HUES6 (cell line): ENCODE measurements around the gene IL10RA.
"Not testable (repeated sequence)": the region's sequence is repeated elsewhere in the genome, so short reads cannot be mapped to it uniquely, and the experiment has no call there.

Experiments used
- H3K27ac ChIP-seq: 2 replicates; pipeline ENCODE4 v1.7.0; 2013; ENCODE audit warnings: low read depth, mild to moderate bottlenecking, low read length, inconsistent platforms
- H3K27me3 ChIP-seq: 2 replicates; pipeline ENCODE4 v1.6.1; 2013; ENCODE audit warnings: low read length; ENCODE audit not compliant: control insufficient read depth, insufficient read depth
- H3K36me3 ChIP-seq: 2 replicates; pipeline ENCODE4 v1.6.1; 2013; ENCODE audit warnings: low read length; ENCODE audit not compliant: control insufficient read depth, insufficient read depth
- H3K4me1 ChIP-seq: 2 replicates; pipeline ENCODE4 v1.6.1; 2013; ENCODE audit warnings: low read length; ENCODE audit not compliant: control insufficient read depth, insufficient read depth
- H3K4me3 ChIP-seq: 2 replicates; pipeline ENCODE4 v1.5.1; 2013; ENCODE audit warnings: low read depth, low read length
- H3K9ac ChIP-seq: one replicate; pipeline ENCODE4 v1.6.1; 2013; ENCODE audit warnings: mild to moderate bottlenecking, low read length
- H3K9me3 ChIP-seq: 2 replicates; pipeline ENCODE4 v1.6.1; 2013; ENCODE audit warnings: low read depth, low read length; ENCODE audit not compliant: control insufficient read depth, insufficient read depth

Gene IL10RA

GRCh38 chr11:117966908-117967307 is 19.3 kb upstream of the IL10RA start:
- H3K9me3 ChIP-seq, result no peaks in the 10 kb centered on the region
- H3K4me1 ChIP-seq, result peaks cover under 1% of the 10 kb centered on the region; the same call in 1 of the 2 replicates
- no peak overlapping the region for H3K4me3 ChIP-seq
- H3K36me3 ChIP-seq, result no peaks in the 10 kb centered on the region
- no peak overlapping the region for H3K9ac ChIP-seq
- H3K27me3 ChIP-seq, result no peaks in the 10 kb centered on the region
- H3K27ac ChIP-seq, result no peak overlapping the region

DNA sequence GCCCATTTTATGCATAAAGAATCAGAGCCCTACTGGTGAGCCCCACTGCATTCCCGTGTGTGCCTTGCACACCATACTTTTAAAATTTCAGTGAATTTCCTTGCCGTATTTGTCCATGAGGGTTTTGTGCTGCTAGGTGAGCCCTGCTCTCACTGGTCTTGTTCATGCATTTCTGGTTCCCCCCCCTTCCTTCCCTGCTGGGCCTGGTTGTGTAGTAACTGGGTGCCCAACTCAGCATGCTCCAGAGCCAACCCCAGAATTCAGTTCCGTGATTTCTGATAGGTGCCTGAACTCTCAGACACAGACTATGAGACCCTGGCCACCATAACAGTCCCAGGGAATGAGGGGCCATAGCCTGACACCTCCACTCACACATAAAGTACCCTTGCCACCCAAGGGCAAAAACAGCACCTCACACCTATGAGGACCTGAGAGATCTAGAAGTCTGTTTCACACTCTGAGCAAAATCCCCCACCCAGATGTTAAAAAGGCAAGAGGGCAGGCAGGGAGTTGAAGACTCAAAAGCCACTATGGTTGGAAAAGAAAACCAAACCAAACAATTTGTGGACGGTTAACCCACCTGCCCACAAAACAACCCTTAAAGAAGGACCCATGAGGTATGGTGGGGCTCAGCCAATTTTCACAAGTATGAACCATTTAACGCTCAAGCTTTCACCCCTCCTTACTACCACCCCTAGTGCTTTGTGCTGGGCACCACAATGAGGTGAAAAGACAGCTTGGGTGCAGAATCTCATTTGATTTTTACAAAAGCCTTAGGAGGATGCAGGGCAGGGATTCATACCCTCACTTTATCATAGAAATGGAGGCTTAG is 16.8 kb upstream of the IL10RA start:
- Histone ChIP-seq H3K9ac (no peak overlapping the region), H3K9me3 (no peaks in the 10 kb centered on the region), H3K4me3 (no peak overlapping the region)

GRCh38 chr11:117970400-117971024 is 15.7 kb upstream of the IL10RA start:
- H3K27me3 ChIP-seq, result 0 out of 2 replicates have a peak, but pooled peaks cover 5% of the 10 kb centered on the region

More for the DNA sequence above, 16.8 kb upstream of the IL10RA start:
- no peaks in the 10 kb centered on the region for H3K4me1 ChIP-seq
- H3K27ac ChIP-seq, result no peak overlapping the region
- H3K36me3 ChIP-seq, result no peaks in the 10 kb centered on the region
- H3K27me3 ChIP-seq, result 0 out of 2 replicates have a peak, but pooled peaks cover 5% of the 10 kb centered on the region

GRCh38 chr11:117972044-117972443 is 14.2 kb upstream of the IL10RA start:
- Histone ChIP-seq H3K27ac (no peak overlapping the region), H3K4me3 (no peak overlapping the region), H3K4me1 (no peaks in the 10 kb centered on the region)

More at GRCh38 chr11:117970400-117971024, 15.7 kb upstream of the IL10RA start:
- Histone ChIP-seq H3K4me3 (no peak overlapping the region), H3K27ac (no peak overlapping the region), H3K4me1 (no peaks in the 10 kb centered on the region), H3K9me3 (no peaks in the 10 kb centered on the region), H3K36me3 (no peaks in the 10 kb centered on the region), H3K9ac (no peak overlapping the region)

GRCh38 chr11:117972629-117973502 is 13.3 kb upstream of the IL10RA start:
- no peak overlapping the region for H3K4me3 ChIP-seq
- no peaks in the 10 kb centered on the region for H3K9me3 ChIP-seq
- no peak overlapping the region for H3K27ac ChIP-seq
- no peaks in the 10 kb centered on the region for H3K36me3 ChIP-seq
- 0 out of 2 replicates have a peak, but pooled peaks cover 5% of the 10 kb centered on the region for H3K27me3 ChIP-seq
- H3K4me1 ChIP-seq, result no peaks in the 10 kb centered on the region
- H3K9ac ChIP-seq, result no peak overlapping the region

More at GRCh38 chr11:117972044-117972443, 14.2 kb upstream of the IL10RA start:
- no peak overlapping the region for H3K9ac ChIP-seq
- no peaks in the 10 kb centered on the region for H3K9me3 ChIP-seq
- 0 out of 2 replicates have a peak, but pooled peaks cover 5% of the 10 kb centered on the region for H3K27me3 ChIP-seq
- no peaks in the 10 kb centered on the region for H3K36me3 ChIP-seq

GRCh38 chr11:117973503-117973860 is 12.7 kb upstream of the IL10RA start:
- Histone ChIP-seq H3K4me3 (no peak overlapping the region), H3K4me1 (no peaks in the 10 kb centered on the region), H3K27ac (no peak overlapping the region), H3K9ac (no peak overlapping the region), H3K36me3 (no peaks in the 10 kb centered on the region), H3K9me3 (no peaks in the 10 kb centered on the region), H3K27me3 (0 out of 2 replicates have a peak, but pooled peaks cover 5% of the 10 kb centered on the region)

- H3K4me1 ChIP-seq, result peaks cover 5% of the 10 kb centered on the region; the same call in 1 of the 2 replicates
- H3K27ac ChIP-seq, result no peak overlapping the region
- no peak overlapping the region for H3K9ac ChIP-seq
- no peak overlapping the region for H3K4me3 ChIP-seq
- peaks cover 16% of the 10 kb centered on the region; the same call in 1 of the 2 replicates for H3K27me3 ChIP-seq
- no peaks in the 10 kb centered on the region for H3K9me3 ChIP-seq
- H3K36me3 ChIP-seq, result no peaks in the 10 kb centered on the region
Observed at GRCh38 chr11:117976445-117976844, 9.7 kb upstream of the IL10RA start.

GRCh38 chr11:117977029-117977428 is 9.2 kb upstream of the IL10RA start:
- H3K27me3 ChIP-seq, result peaks cover 16% of the 10 kb centered on the region; the same call in 1 of the 2 replicates
- no peak overlapping the region for H3K9ac ChIP-seq
- no peak overlapping the region for H3K27ac ChIP-seq
- peaks cover 5% of the 10 kb centered on the region; the same call in 1 of the 2 replicates for H3K4me1 ChIP-seq
- no peak overlapping the region for H3K4me3 ChIP-seq
- H3K36me3 ChIP-seq, result no peaks in the 10 kb centered on the region
- no peaks in the 10 kb centered on the region for H3K9me3 ChIP-seq

DNA sequence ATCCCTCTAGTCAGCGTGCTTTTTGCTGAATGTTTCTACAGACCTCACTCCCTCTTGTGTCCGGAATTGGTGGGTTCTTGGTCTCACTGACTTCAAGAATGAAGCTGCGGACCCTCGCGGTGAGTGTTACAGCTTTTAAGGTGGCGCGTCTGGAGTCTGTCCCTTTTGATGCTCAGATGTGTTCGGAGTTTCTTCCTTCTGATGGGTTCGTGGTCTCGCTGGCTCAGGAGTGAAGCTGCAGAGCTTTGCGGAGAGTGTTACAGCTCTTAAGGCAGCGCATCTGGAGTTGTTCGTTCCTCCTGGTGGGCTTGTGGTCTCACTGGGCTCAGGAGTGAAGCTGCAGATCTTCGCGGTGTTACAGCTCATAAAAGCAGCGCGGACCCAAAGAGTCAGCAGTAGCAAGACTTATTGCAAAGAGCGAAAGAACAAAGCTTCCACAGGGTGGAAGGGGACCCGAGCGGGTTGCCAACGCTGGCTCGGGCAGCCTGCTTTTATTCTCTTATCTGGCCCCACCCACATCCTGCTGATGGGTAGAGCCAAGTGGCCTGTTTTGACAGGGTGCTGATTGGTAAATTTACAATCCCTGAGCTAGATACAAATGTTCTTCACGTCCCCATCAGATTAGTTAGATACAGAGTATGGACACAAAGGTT is 8.5 kb upstream of the IL10RA start:
- not testable (repeated sequence) for H3K36me3 ChIP-seq, H3K9me3 ChIP-seq, H3K4me1 ChIP-seq, H3K4me3 ChIP-seq, H3K9ac ChIP-seq, H3K27ac ChIP-seq
- H3K27me3 ChIP-seq, result peaks cover 13% of the 10 kb centered on the region; the same call in 1 of the 2 replicates

GRCh38 chr11:117978291-117978910 is 7.8 kb upstream of the IL10RA start:
- H3K27me3 ChIP-seq, result peaks cover 11% of the 10 kb centered on the region; the same call in 1 of the 2 replicates
- H3K9me3 ChIP-seq, H3K36me3 ChIP-seq, H3K4me1 ChIP-seq, H3K27ac ChIP-seq, H3K4me3 ChIP-seq, H3K9ac ChIP-seq: not testable (repeated sequence)
